Thoracic aorta (tissue), 2 donors: ENCODE measurements around the gene PLCB1. TPM values are rescaled to one million over a fixed set of nuclear protein-coding genes. Genes with fewer than 3 reads are reported as not detected.

Experiments
- ATAC-seq: fragments of 150-250 bp; one replicate; pipeline ENCODE4 v1.8.0; 2017; ENCODE audit warnings: low read depth; ENCODE audit not compliant: insufficient number of reproducible peaks, low FRiP score
- DNase-seq: peaks from one replicate; pipeline ENCODE4 v3.0.0-alpha.2; 2020; ENCODE audit warnings: low spot score
- H3K27ac ChIP-seq, 2 donors: fragments of 200-600 bp; sonication (generic); 1 replicate in 1 of 2; 2 replicates in 1 of 2; pipeline ENCODE4 v1.5.1; 2016; ENCODE audit warnings: mild to moderate bottlenecking in 2 of 2, moderate library complexity in 2 of 2
- H3K27me3 ChIP-seq: fragments of 200-600 bp; sonication (generic); replicated peaks from 2 replicates; pipeline ENCODE4 v1.6.0; 2016; ENCODE audit warnings: mild to moderate bottlenecking; ENCODE audit not compliant: insufficient read depth
- H3K36me3 ChIP-seq: fragments of 200-600 bp; sonication (generic); one replicate; pipeline ENCODE4 v1.5.1; 2016
- H3K4me1 ChIP-seq, 2 donors: fragments of 200-600 bp; sonication (generic); 1 replicate in 1 of 2; 2 replicates in 1 of 2; pipeline versions ENCODE4 v1.5.1 to v1.6.0; 2016; ENCODE audit warnings: low read depth in 2 of 2, mild to moderate bottlenecking in 1 of 2; ENCODE audit not compliant: control insufficient read depth in 1 of 2
- H3K4me3 ChIP-seq: fragments of 200-600 bp; sonication (generic); 2 replicates; pipeline ENCODE4 v1.5.1; 2016; ENCODE audit warnings: mild to moderate bottlenecking
- H3K9me3 ChIP-seq: fragments of 200-600 bp; sonication (generic); 2 replicates; pipeline ENCODE4 v1.5.1; 2016
- total RNA-seq, 2 donors: library from RNA; depleted of rRNA; stranded (reverse); fragments of >200 nt; gene quantifications; one replicate each; pipeline versions ENCODE4 v1.1.0 to v1.2.3, GENCODE V29; 2016
- TF ChIP-seq, protein P1 (sequence below): fragments of 200-600 bp; sonication (generic); IDR thresholded peaks from one replicate; pipeline ENCODE4 v1.5.1; 2019; ENCODE audit warnings: antibody characterized with exemption

PLCB1 gene
- total RNA-seq, 2 donors from 2014 or later = 10.8 to 16.3 TPM

DNA sequence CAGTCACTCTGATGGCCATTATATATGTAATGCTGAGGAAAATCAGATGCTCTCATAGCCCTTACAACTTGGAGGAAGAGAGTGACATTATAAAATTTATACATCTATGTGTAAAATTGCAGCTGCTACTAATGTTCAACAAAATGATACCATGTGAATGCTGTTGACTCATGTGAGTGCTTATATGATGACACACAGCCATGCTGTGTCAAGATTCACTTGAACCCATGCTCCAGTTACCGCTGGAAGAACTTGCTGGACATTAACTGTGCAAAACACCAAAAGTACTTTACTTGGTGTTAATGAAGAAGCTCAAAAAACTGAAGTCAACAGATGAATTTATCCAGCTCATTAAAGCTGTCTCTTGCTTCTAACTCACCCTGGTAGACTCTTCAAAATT lies 617.9 kb downstream of the PLCB1 start:
- TF ChIP-seq, protein P1, sequence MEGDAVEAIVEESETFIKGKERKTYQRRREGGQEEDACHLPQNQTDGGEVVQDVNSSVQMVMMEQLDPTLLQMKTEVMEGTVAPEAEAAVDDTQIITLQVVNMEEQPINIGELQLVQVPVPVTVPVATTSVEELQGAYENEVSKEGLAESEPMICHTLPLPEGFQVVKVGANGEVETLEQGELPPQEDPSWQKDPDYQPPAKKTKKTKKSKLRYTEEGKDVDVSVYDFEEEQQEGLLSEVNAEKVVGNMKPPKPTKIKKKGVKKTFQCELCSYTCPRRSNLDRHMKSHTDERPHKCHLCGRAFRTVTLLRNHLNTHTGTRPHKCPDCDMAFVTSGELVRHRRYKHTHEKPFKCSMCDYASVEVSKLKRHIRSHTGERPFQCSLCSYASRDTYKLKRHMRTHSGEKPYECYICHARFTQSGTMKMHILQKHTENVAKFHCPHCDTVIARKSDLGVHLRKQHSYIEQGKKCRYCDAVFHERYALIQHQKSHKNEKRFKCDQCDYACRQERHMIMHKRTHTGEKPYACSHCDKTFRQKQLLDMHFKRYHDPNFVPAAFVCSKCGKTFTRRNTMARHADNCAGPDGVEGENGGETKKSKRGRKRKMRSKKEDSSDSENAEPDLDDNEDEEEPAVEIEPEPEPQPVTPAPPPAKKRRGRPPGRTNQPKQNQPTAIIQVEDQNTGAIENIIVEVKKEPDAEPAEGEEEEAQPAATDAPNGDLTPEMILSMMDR = no peak
- Histone ChIP-seq H3K4me1 (no peaks in the 10 kb centered on the region), H3K36me3 (no peaks in the 10 kb centered on the region), H3K4me3 (no peak overlapping the region), H3K27me3 (no peaks in the 10 kb centered on the region), H3K27ac (no peak overlapping the region), H3K9me3 (no peaks in the 10 kb centered on the region)
- no peak for DNase-seq
- no peak for ATAC-seq

GRCh38 chr20:8755340-8756118 lies 623.5 kb downstream of the PLCB1 start:
- TF ChIP-seq, protein P1 = no peak
- no peaks in the 10 kb centered on the region for H3K36me3 ChIP-seq
- H3K27me3 ChIP-seq = no peaks in the 10 kb centered on the region
- no peaks in the 10 kb centered on the region for H3K9me3 ChIP-seq
- H3K4me3 ChIP-seq = no peak overlapping the region
- ATAC-seq (no peak), DNase-seq (no peak)
- no peak overlapping the region for H3K27ac ChIP-seq
- H3K4me1 ChIP-seq = no peaks in the 10 kb centered on the region

DNA sequence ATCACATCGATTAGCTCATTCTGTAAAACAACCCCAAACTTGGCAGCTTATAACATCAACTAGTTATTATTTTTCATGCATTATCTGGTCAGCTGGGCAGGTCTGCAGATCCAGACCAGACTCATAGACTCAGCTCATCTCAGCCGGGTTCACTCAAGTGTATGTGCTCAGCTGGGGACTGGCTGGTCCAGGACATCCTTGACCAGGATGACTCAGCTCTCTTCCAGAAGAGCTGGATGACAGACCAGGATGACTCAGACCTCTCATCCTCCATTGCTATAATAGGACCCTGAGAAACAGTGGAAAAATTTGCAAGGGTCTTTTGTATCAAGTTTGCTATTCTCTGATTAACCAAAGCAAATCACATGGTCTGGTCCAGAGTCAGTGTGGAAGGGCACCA lies 624.3 kb downstream of the PLCB1 start:
- no peak overlapping the region for H3K27ac ChIP-seq
- TF ChIP-seq, protein P1 = no peak
- no peak for DNase-seq

GRCh38 chr20:8757146-8757545 lies 625.1 kb downstream of the PLCB1 start:
- no peak overlapping the region for H3K27ac ChIP-seq
- no peak overlapping the region for H3K4me3 ChIP-seq
- TF ChIP-seq, protein P1 = no peak
- H3K4me1 ChIP-seq = no peaks in the 10 kb centered on the region
- ATAC-seq (no peak), DNase-seq (no peak)
- H3K36me3 ChIP-seq = no peaks in the 10 kb centered on the region
- no peaks in the 10 kb centered on the region for H3K27me3 ChIP-seq
- no peaks in the 10 kb centered on the region for H3K9me3 ChIP-seq

More for the DNA sequence above, 624.3 kb downstream of the PLCB1 start:
- ATAC-seq = no peak
- no peak overlapping the region for H3K4me3 ChIP-seq
- H3K36me3 ChIP-seq = no peaks in the 10 kb centered on the region
- H3K9me3 ChIP-seq = no peaks in the 10 kb centered on the region
- H3K4me1 ChIP-seq = no peaks in the 10 kb centered on the region
- no peaks in the 10 kb centered on the region for H3K27me3 ChIP-seq

- Histone ChIP-seq H3K27me3 (no peaks in the 10 kb centered on the region), H3K4me1 (no peaks in the 10 kb centered on the region), H3K9me3 (no peaks in the 10 kb centered on the region), H3K27ac (no peak overlapping the region), H3K36me3 (no peaks in the 10 kb centered on the region), H3K4me3 (no peak overlapping the region)
- no peak for DNase-seq
- TF ChIP-seq, protein P1 = no peak
- no peak for ATAC-seq
Measured at GRCh38 chr20:8764344-8764962, 632.4 kb downstream of the PLCB1 start.
